Heart right ventricle (tissue), 16 donors: Measurements from ENCODE around the gene ITM2B. TPM values are rescaled to one million over a fixed set of nuclear protein-coding genes. Genes with fewer than 3 reads are reported as not detected.
"Not testable (repeated sequence)": the region's sequence is repeated elsewhere in the genome, so short reads cannot be mapped to it uniquely, and the experiment has no call there.

ENCODE experiments used
- ATAC-seq, 8 donors: fragments of 200-7000 bp; cut with Tn5 transposase; one replicate each; pipeline ENCODE4 v1.9.1; 2020; ENCODE audit warnings: mild to moderate bottlenecking in 8 of 8, moderate library complexity in 8 of 8, moderate number of reproducible peaks in 1 of 8
- DNase-seq, 2 donors: peaks; one replicate each; pipeline ENCODE4 v3.0.0-alpha.2; 2020
- H3K27ac ChIP-seq, 10 donors: fragments of 200-600 bp; sonication (generic) in 2 of 10; one replicate each; pipeline versions ENCODE4 v1.5.0 to v1.8.0; 2020 to 2022; ENCODE audit warnings: mild to moderate bottlenecking in 3 of 10
- H3K27me3 ChIP-seq, 7 donors: fragments of 200-600 bp; one replicate each; pipeline ENCODE4 v1.8.0; 2021 to 2022; ENCODE audit warnings: mild to moderate bottlenecking in 2 of 7
- H3K36me3 ChIP-seq, 9 donors: fragments of 200-600 bp; sonication (generic) in 1 of 9; one replicate each; pipeline versions ENCODE4 v1.5.0 to v1.8.0; 2020 to 2022; ENCODE audit warnings: mild to moderate bottlenecking in 2 of 9
- H3K4me1 ChIP-seq, 9 donors: fragments of 200-600 bp; sonication (generic) in 1 of 9; one replicate each; pipeline versions ENCODE4 v1.5.0 to v1.8.0; 2020 to 2022; ENCODE audit warnings: mild to moderate bottlenecking in 4 of 9
- H3K4me3 ChIP-seq, 10 donors: fragments of 200-600 bp; sonication (generic) in 2 of 10; one replicate each; pipeline versions ENCODE4 v1.5.0 to v1.8.0; 2020 to 2022; ENCODE audit warnings: mild to moderate bottlenecking in 7 of 10, moderate library complexity in 2 of 10
- H3K9me3 ChIP-seq, 11 donors: fragments of 200-600 bp in 10 of 11; sonication (generic) in 2 of 11; one replicate each; pipeline versions ENCODE4 v1.5.0 to v1.8.0; 2013 to 2022; ENCODE audit warnings: mild to moderate bottlenecking in 2 of 11, control low read depth in 1 of 11, moderate library complexity in 1 of 11
- WGBS, 2 donors: extraction: QIAGEN DNeasy Blood & Tissue Kit; methylation state at CpG; one replicate each; pipeline ENCODE4 v1.1.7; 2013; ENCODE audit warnings: inconsistent platforms in 1 of 2; 5-methylcytosine and 5-hydroxymethylcytosine counted together
- intact Hi-C, 10 donors: fragments of 100-400 bp; cut with DNase I; formaldehyde crosslinking; loops; one replicate each; pipeline versions ENCODE4 v1.11.1 to v1.14.2; 2022
- polyA plus RNA-seq, 2 donors: library from polyadenylated mRNA; stranded (reverse); fragments of 200-250 nt; gene quantifications; one replicate each; pipeline ENCODE4 v1.2.3, GENCODE V29; 2013
- total RNA-seq, 10 donors: library from RNA; stranded (reverse); fragmentation: NEBNext Ultra II Directional in 3 of 10; extraction: Animal tissue kit (Norgen Biotek cat#: 25700) in 3 of 10; gene quantifications; one replicate each; pipeline versions ENCODE4 v1.2.1 to v1.2.4, GENCODE V29; 2021 to 2023
- TF ChIP-seq, protein P1 (sequence below), 9 donors: fragments of 200-600 bp; sonication (generic) in 2 of 9; IDR thresholded peaks; one replicate each; pipeline versions ENCODE4 v1.5.0 to v1.8.0; 2021 to 2022; ENCODE audit warnings: antibody characterized with exemption in 9 of 9, mild to moderate bottlenecking in 5 of 9, moderate library complexity in 1 of 9
- donor health status: Arrhythmogenic right ventricular cardiomyopathy.
- donor health status: ischemic (EF 13 %, LVEDD 7.1; RV severe dilation, severe dysfunction).
- donor health status: healthy with polysubstance abuse.
- donor health status: DM: no; HTN: yes; CAD: no.
- donor health status: DM: no; HTN: no; CAD: no.
- donor health status: ischemic (EF 25% LVEDD 6.9; RV normal size, moderate dysfunction).
- donor health status: ischemic (EF 25% LVEDD 5.7; RV mildly dilated, moderate dysfunction).
- donor health status: healthy.
- donor health status: DM: yes; HTN: yes; CAD: no.
- donor health status: Ischemic cardiomyopathy.
- donor health status: ischemic (EF 35%, LVEDD 5.7; RV mildly dilated, moderate dysfunction).
- donor health status: nonischemic (EF 11% LVEDD 7.7; RV severe dilation, severe dysfunction).
- donor health status: DM: yes; HTN: yes; CAD: no.
- donor health status: PGD.
- donor health status: ischemic (EF 29% LVEDD 5.4; RV normal size, mild dysfunction).
- donor health status: nonischemic (EF 23%, LVEDD 6.1; RV moderate dilation, normal function).

Gene ITM2B
- total and polyA plus RNA-seq, 12 donors, result 272 to 636 (median 507) TPM

- H3K27me3 ChIP-seq, result no peaks in the 10 kb centered on the region
- ATAC-seq (peak in 2 of 8 donors; percentile 39 to 48), DNase-seq (no peak)
- peaks cover 0 to 25% (median 0%) of the 10 kb centered on the region in 9 donors for H3K4me1 ChIP-seq
- TF ChIP-seq, protein P1, sequence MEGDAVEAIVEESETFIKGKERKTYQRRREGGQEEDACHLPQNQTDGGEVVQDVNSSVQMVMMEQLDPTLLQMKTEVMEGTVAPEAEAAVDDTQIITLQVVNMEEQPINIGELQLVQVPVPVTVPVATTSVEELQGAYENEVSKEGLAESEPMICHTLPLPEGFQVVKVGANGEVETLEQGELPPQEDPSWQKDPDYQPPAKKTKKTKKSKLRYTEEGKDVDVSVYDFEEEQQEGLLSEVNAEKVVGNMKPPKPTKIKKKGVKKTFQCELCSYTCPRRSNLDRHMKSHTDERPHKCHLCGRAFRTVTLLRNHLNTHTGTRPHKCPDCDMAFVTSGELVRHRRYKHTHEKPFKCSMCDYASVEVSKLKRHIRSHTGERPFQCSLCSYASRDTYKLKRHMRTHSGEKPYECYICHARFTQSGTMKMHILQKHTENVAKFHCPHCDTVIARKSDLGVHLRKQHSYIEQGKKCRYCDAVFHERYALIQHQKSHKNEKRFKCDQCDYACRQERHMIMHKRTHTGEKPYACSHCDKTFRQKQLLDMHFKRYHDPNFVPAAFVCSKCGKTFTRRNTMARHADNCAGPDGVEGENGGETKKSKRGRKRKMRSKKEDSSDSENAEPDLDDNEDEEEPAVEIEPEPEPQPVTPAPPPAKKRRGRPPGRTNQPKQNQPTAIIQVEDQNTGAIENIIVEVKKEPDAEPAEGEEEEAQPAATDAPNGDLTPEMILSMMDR (IDR thresholded peaks at IDR 0.05), result no peak
- H3K4me3 ChIP-seq, result no peak overlapping the region
- WGBS, 2 donors, result 81% methylated on average over 3 of the region's 3 CpGs
- no peaks in the 10 kb centered on the region for H3K9me3 ChIP-seq
- intact Hi-C loops, result loop anchor here in 1 of 10 donors (2.0 kb wide), 1 partner anchor 76 kb away; no protein-coding TSS in a partner anchor
- H3K36me3 ChIP-seq, result no peaks in the 10 kb centered on the region
- H3K27ac ChIP-seq, result peak overlapping the region in 1 of 10 donors; percentile 60
Measured at GRCh38 chr13:48194379-48194754, 38.6 kb upstream of the ITM2B start.

DNA sequence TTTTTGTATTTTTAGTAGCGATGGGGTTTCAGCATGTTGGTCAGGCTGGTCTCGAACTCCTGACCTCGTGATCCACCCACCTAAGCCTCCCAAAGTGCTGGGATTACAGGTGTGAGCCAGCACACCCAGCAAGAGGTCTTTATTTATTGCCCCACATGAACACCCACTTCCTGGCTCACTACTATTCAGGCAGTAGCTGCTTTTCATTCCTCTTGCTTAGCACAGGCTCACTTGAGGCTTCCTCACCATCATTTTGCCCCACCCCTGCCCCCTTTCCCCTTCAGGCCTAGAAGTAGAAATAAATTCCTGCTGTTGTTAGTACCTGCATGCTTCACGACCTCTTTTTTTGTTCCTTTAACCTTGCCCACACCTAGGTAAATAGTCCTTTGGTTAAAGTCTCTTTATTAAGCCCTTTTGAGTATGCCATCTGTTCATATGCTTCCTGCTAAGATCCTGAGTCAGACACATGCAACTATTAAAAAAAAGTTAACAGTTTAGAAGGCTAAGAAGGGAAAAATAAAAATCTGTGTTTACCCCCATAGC, 33.5 kb upstream of the ITM2B start:
- DNase-seq, result no peak
- no peaks in the 10 kb centered on the region for H3K36me3 ChIP-seq
- no peak overlapping the region for H3K4me3 ChIP-seq
- ATAC-seq, result no peak
- WGBS, 2 donors, result 80 to 83% methylated on average over 4 of the region's 4 CpGs
- H3K27ac ChIP-seq, result no peak overlapping the region
- peaks cover 0 to 11% (median 0%) of the 10 kb centered on the region in 9 donors for H3K4me1 ChIP-seq
- intact Hi-C loops, result no loop called here
- TF ChIP-seq, protein P1 (IDR thresholded peaks at IDR 0.05), result no peak
- H3K27me3 ChIP-seq, result no peaks in the 10 kb centered on the region
- H3K9me3 ChIP-seq, result peaks cover 0 to 4% (median 0%) of the 10 kb centered on the region in 11 donors

- Histone ChIP-seq H3K36me3 (no peaks in the 10 kb centered on the region), H3K4me3 (no peak overlapping the region), H3K27me3 (no peaks in the 10 kb centered on the region), H3K9me3 (peaks cover 0 to 7% (median 0%) of the 10 kb centered on the region in 11 donors), H3K4me1 (no peaks in the 10 kb centered on the region), H3K27ac (no peak overlapping the region)
- intact Hi-C loops, result no loop called here
- ATAC-seq, result no peak
- 94 to 96% methylated on average over 3 of the region's 3 CpGs for WGBS, 2 donors
- DNase-seq, result no peak
- TF ChIP-seq, protein P1 (IDR thresholded peaks at IDR 0.05), result no peak
Measured at GRCh38 chr13:48201044-48201443, 32.0 kb upstream of the ITM2B start.

DNA sequence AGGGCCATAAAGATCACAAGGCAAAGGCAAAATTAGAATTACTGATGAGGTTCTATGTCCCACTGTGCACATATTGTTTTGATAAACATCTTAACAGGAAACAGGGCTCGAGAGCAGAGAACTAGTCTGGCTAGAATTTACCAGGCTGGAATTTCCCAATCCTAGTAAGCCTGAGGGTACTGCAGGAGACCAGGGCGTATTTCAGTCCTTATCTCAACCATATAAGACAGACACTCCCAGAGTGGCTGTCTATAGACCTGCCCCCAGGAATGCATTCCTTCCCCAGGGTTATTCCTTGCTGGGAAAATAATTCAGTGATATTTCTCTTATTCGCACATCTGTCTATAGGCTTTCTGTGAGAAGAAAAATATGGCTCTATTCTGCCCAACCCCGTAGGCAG, 25.8 kb upstream of the ITM2B start:
- H3K9me3 ChIP-seq, result peaks cover 0 to 22% (median 6%) of the 10 kb centered on the region in 11 donors
- H3K27ac ChIP-seq, H3K36me3 ChIP-seq, H3K4me1 ChIP-seq, intact Hi-C loops, ATAC-seq, H3K27me3 ChIP-seq, H3K4me3 ChIP-seq, DNase-seq: not testable (repeated sequence)
- WGBS, 2 donors, result 83 to 88% methylated on average over 4 of the region's 4 CpGs

GRCh38 chr13:48210178-48210577, 22.8 kb upstream of the ITM2B start:
- Histone ChIP-seq H3K27ac (no peak overlapping the region), H3K4me3 (no peak overlapping the region), H3K27me3 (no peaks in the 10 kb centered on the region), H3K9me3 (peaks cover 0 to 22% (median 6%) of the 10 kb centered on the region in 11 donors), H3K4me1 (peaks cover 0 to 8% (median 0%) of the 10 kb centered on the region in 9 donors), H3K36me3 (no peaks in the 10 kb centered on the region)
- ATAC-seq (peak in 1 of 8 donors; percentile 41), DNase-seq (no peak)
- 79 to 90% methylated on average over 3 of the region's 3 CpGs for WGBS, 2 donors
- TF ChIP-seq, protein P1 (IDR thresholded peaks at IDR 0.05), result no peak
- intact Hi-C loops, result no loop called here
